Loucy (cell line): ENCODE data around the gene SNCA.

Source experiments
- H2AFZ ChIP-seq: fragments of 200-600 bp; sonication (generic); 2 replicates; pipeline ENCODE4 v1.6.0; 2016; ENCODE audit warnings: antibody characterized with exemption, mild to moderate bottlenecking, low read length, moderate library complexity
- H3F3A ChIP-seq: fragments of 200-600 bp; 2 replicates; pipeline ENCODE4 v1.6.0; 2016; ENCODE audit warnings: antibody characterized with exemption, low read depth, mild to moderate bottlenecking
- H3K27me3 ChIP-seq: fragments of 200-600 bp; sonication (generic); 2 replicates; pipeline ENCODE4 v1.6.1; 2014; ENCODE audit warnings: low read length, mild to moderate bottlenecking; ENCODE audit not compliant: insufficient read depth, poor library complexity, severe bottlenecking
- H3K36me3 ChIP-seq: fragments of 200-600 bp; sonication (generic); 2 replicates; pipeline ENCODE4 v1.6.1; 2016; ENCODE audit warnings: low read length; ENCODE audit not compliant: insufficient read depth
- H3K4me1 ChIP-seq: fragments of 200-600 bp; sonication (generic); 2 replicates; pipeline ENCODE4 v1.5.1; 2014; ENCODE audit warnings: low read length, mild to moderate bottlenecking; ENCODE audit not compliant: insufficient read depth, poor library complexity, severe bottlenecking
- H3K4me2 ChIP-seq: fragments of 200-600 bp; sonication (generic); 2 replicates; pipeline ENCODE4 v1.6.0; 2014; ENCODE audit warnings: antibody characterized with exemption, low read length, low read depth, mild to moderate bottlenecking; ENCODE audit not compliant: poor library complexity, severe bottlenecking
- H3K4me3 ChIP-seq: fragments of 200-600 bp; sonication (generic); 2 replicates; pipeline ENCODE4 v1.5.1; 2014; ENCODE audit warnings: low read length, mild to moderate bottlenecking, mixed read lengths; ENCODE audit not compliant: poor library complexity, severe bottlenecking
- H3K79me2 ChIP-seq: fragments of 200-600 bp; sonication (generic); 2 replicates; pipeline ENCODE4 v1.6.1; 2014; ENCODE audit warnings: low read length; ENCODE audit not compliant: insufficient read depth
- H3K9ac ChIP-seq: fragments of 200-600 bp; sonication (generic); 2 replicates; pipeline ENCODE4 v1.6.0; 2014; ENCODE audit warnings: mild to moderate bottlenecking, low read depth, low read length, moderate library complexity; ENCODE audit not compliant: poor library complexity, severe bottlenecking
- H3K9me2 ChIP-seq: fragments of 200-600 bp; sonication (generic); replicated peaks from 2 replicates; pipeline ENCODE4 v1.6.1; 2016; ENCODE audit warnings: low read depth, low read length, mixed read lengths
- H3K9me3 ChIP-seq: fragments of 200-600 bp; sonication (generic); 2 replicates; pipeline ENCODE4 v1.6.1; 2014; ENCODE audit warnings: mild to moderate bottlenecking, antibody characterized with exemption, low read length, low read depth; ENCODE audit not compliant: insufficient read depth
- H4K20me1 ChIP-seq: fragments of 200-600 bp; sonication (generic); 2 replicates; pipeline ENCODE4 v1.6.0; 2014; ENCODE audit warnings: antibody characterized with exemption, low read length, mild to moderate bottlenecking; ENCODE audit not compliant: insufficient read depth, poor library complexity, severe bottlenecking
- CTCF ChIP-seq: fragments of 200-600 bp; sonication (generic); conservative IDR thresholded peaks from 2 replicates; pipeline ENCODE4 v1.5.1; 2014; ENCODE audit warnings: mild to moderate bottlenecking, antibody characterized with exemption, low read length
- EZH2phosphoT487 ChIP-seq: fragments of 200-600 bp; IDR thresholded peaks from 2 replicates; pipeline ENCODE4 v1.6.1; 2018; ENCODE audit warnings: antibody characterized with exemption, mild to moderate bottlenecking, moderate library complexity, borderline replicate concordance

The SNCA gene

GRCh38 chr4:89739311-89739988 is 97.5 kb downstream of the SNCA start:
- H4K20me1 ChIP-seq: no peaks in the 10 kb centered on the region
- no peaks in the 10 kb centered on the region for H3K36me3 ChIP-seq
- no peaks in the 10 kb centered on the region for H3K4me1 ChIP-seq
- H3K4me2 ChIP-seq: no peak overlapping the region
- no peaks in the 10 kb centered on the region; the same call in 1 of the 2 replicates for H3F3A ChIP-seq
- no peaks in the 10 kb centered on the region for H3K79me2 ChIP-seq
- no peaks in the 10 kb centered on the region for H3K9me2 ChIP-seq
- no peaks in the 10 kb centered on the region for H3K27me3 ChIP-seq
- no peak overlapping the region for H3K4me3 ChIP-seq
- TF ChIP-seq EZH2phosphoT487 (no peak), CTCF (no peak)
- H3K9me3 ChIP-seq: no peaks in the 10 kb centered on the region
- no peak overlapping the region for H2AFZ ChIP-seq
- H3K9ac ChIP-seq: no peak overlapping the region

- Histone ChIP-seq H2AFZ (no peak overlapping the region), H3F3A (no peaks in the 10 kb centered on the region; the same call in 1 of the 2 replicates), H3K4me1 (no peaks in the 10 kb centered on the region), H4K20me1 (no peaks in the 10 kb centered on the region), H3K4me2 (no peak overlapping the region), H3K9me2 (no peaks in the 10 kb centered on the region), H3K27me3 (no peaks in the 10 kb centered on the region), H3K4me3 (no peak overlapping the region), H3K9me3 (no peaks in the 10 kb centered on the region), H3K9ac (no peak overlapping the region), H3K36me3 (no peaks in the 10 kb centered on the region), H3K79me2 (no peaks in the 10 kb centered on the region)
- no peak for TF ChIP-seq CTCF
- TF ChIP-seq EZH2phosphoT487: no peak
Measured at GRCh38 chr4:89737888-89738287, 99.1 kb downstream of the SNCA start.

GRCh38 chr4:89733946-89734345 is 103.0 kb downstream of the SNCA start:
- Histone ChIP-seq H3K9ac (no peak overlapping the region), H3K79me2 (no peaks in the 10 kb centered on the region), H4K20me1 (no peaks in the 10 kb centered on the region), H2AFZ (no peak overlapping the region), H3K9me3 (no peaks in the 10 kb centered on the region), H3F3A (no peaks in the 10 kb centered on the region), H3K4me3 (no peak overlapping the region), H3K4me1 (no peaks in the 10 kb centered on the region), H3K27me3 (no peaks in the 10 kb centered on the region), H3K36me3 (peaks cover 2% of the 10 kb centered on the region; the same call in 1 of the 2 replicates), H3K4me2 (no peak overlapping the region), H3K9me2 (no peaks in the 10 kb centered on the region)
- TF ChIP-seq EZH2phosphoT487 (no peak), CTCF (no peak)
